CD4-positive, alpha-beta T cell treated with Interleukin-4 for 1 hour (primary cell): Measurements from ENCODE around the gene ERVW-1.

Experiments used
- DNase-seq, 2 donors: peaks; one replicate each; pipeline ENCODE4 v3.0.0-alpha.2; 2020 to 2022

ERVW-1 gene

DNA sequence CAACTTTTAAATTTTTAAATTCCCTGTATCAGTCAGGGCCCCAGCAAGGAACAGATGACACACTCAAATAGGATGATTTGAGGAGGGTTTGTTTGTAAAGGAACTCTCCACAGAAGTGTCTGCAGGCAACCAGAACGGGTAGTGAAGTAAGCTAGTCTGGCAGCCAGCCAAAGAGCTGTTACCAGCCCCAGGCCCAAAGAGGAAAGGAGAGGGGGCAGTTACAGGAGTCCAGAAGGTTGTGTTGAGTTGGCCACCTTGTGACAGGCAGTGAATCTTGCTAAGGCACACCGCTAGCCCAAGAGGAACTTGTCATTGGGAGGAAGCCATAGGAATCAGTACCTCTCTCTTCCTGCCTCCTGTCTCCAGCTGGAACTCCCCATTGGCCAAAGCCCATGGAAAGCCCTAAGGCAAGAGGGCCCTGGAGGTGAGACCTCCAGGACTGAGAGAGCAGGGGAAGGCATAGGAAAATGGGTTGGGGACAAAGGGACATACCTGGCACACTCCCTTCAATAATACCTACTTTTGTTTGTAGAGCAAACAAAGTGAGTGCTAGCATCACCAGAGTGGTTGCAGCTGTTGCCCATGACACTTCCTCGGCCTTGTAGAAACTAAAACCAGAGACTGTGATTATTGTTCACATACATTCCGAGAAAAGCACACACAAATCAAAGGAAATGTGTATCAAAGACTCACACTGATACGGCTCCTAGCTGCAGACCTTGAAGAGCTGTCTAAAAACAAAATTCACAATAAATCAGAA, 55.9 kb downstream of the ERVW-1 start:
- DNase-seq, result no peak
